PFSK-1 (cell line): ENCODE data around the gene DNAJC17.

Experiments
- POLR2AphosphoS5 ChIP-seq: IDR thresholded peaks from 2 replicates; pipeline ENCODE4 v1.6.1; 2012; ENCODE audit warnings: low read depth, mild to moderate bottlenecking, control low read depth, low read length, moderate library complexity
- TAF1 ChIP-seq: IDR thresholded peaks from 2 replicates; pipeline ENCODE4 v1.6.1; 2012; ENCODE audit warnings: low read length, control low read depth, borderline replicate concordance; ENCODE audit not compliant: insufficient read depth
- TF ChIP-seq, protein P1 (sequence below), 2 experiments: IDR thresholded peaks; 2 replicates each; pipeline versions ENCODE4 v1.6.1 to v1.8.0; 2011 to 2012; ENCODE audit warnings: low read depth in 2 of 2, low read length in 2 of 2, control low read depth in 1 of 2, inconsistent platforms in 1 of 2, mild to moderate bottlenecking in 1 of 2, moderate library complexity in 1 of 2; ENCODE audit not compliant: insufficient read depth in 1 of 2

DNA sequence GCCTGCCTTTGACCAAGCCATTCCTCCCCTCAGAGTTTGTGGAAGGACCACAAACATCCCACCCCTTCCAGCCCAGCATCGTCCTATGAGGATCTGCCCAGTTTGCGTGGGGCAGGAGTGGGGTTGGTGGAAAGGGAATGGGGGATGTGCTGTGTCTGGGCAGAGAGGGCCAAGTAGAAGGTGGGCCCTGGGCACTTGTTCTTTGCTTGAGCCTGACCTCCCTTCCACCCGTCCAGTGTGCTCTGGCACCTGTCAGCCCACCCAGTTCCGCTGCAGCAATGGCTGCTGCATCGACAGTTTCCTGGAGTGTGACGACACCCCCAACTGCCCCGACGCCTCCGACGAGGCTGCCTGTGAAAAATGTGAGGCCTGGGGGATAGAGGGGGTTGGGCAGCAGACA lies 46.9 kb upstream of the DNAJC17 start:
- TF ChIP-seq, protein P1, sequence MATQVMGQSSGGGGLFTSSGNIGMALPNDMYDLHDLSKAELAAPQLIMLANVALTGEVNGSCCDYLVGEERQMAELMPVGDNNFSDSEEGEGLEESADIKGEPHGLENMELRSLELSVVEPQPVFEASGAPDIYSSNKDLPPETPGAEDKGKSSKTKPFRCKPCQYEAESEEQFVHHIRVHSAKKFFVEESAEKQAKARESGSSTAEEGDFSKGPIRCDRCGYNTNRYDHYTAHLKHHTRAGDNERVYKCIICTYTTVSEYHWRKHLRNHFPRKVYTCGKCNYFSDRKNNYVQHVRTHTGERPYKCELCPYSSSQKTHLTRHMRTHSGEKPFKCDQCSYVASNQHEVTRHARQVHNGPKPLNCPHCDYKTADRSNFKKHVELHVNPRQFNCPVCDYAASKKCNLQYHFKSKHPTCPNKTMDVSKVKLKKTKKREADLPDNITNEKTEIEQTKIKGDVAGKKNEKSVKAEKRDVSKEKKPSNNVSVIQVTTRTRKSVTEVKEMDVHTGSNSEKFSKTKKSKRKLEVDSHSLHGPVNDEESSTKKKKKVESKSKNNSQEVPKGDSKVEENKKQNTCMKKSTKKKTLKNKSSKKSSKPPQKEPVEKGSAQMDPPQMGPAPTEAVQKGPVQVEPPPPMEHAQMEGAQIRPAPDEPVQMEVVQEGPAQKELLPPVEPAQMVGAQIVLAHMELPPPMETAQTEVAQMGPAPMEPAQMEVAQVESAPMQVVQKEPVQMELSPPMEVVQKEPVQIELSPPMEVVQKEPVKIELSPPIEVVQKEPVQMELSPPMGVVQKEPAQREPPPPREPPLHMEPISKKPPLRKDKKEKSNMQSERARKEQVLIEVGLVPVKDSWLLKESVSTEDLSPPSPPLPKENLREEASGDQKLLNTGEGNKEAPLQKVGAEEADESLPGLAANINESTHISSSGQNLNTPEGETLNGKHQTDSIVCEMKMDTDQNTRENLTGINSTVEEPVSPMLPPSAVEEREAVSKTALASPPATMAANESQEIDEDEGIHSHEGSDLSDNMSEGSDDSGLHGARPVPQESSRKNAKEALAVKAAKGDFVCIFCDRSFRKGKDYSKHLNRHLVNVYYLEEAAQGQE (IDR thresholded peaks at IDR 0.05; ENCODE audit: insufficient read depth in 1 of 2, low read depth in 2 of 2, low read length in 2 of 2): no peak
- no peak for TF ChIP-seq POLR2AphosphoS5
- TF ChIP-seq TAF1: no peak
